ENCODE results near the gene CPT1B. TPM values are rescaled to one million over a fixed set of nuclear protein-coding genes. Genes with fewer than 3 reads are reported as not detected.

Gene CPT1B
- total RNA-seq, 6 donors from 2014 or later: 7.3 to 54.5 (median 19.4) TPM

- peaks cover 0 to 29% (median 9%) of the 10 kb centered on the region in 4 donors for H3K27me3 ChIP-seq
- H3K27ac ChIP-seq: peak overlapping the region; percentile 22 to 59 (median 40)
- 0% methylated on average over 4 of the region's 56 CpGs; no CpG with 5 or more reads in 1 of the 2 donors for WGBS, 2 donors
- ATAC-seq (ENCODE audit: low FRiP score in 2 of 2) (no peak), DNase-seq (peak in 1 of 2 donors; percentile 89)
- H3K36me3 ChIP-seq: no peaks in the 10 kb centered on the region
- TF ChIP-seq POLR2A (IDR thresholded peaks at IDR 0.05): no peak
- TF ChIP-seq CTCF (IDR thresholded peaks at IDR 0.05): peak in 2 of 6 experiments; percentile 6 to 12
- no peak for TF ChIP-seq EP300 (IDR thresholded peaks at IDR 0.05)
- TF ChIP-seq POLR2AphosphoS5 (IDR thresholded peaks at IDR 0.05): no peak
- H3K4me3 ChIP-seq: peak overlapping the region in 3 of 4 donors; percentile 27 to 45 (median 41)
- peaks cover 22 to 50% (median 35%) of the 10 kb centered on the region in 4 donors for H3K4me1 ChIP-seq
- H3K9me3 ChIP-seq: no peaks in the 10 kb centered on the region
Measured at GRCh38 chr22:50548040-50548920, 29.9 kb downstream of the CPT1B start.

GRCh38 chr22:50547263-50547985 is 30.8 kb downstream of the CPT1B start:
- Histone ChIP-seq H3K36me3 (no peaks in the 10 kb centered on the region), H3K4me3 (no peak overlapping the region), H3K27ac (no peak overlapping the region), H3K27me3 (peaks cover 0 to 29% (median 9%) of the 10 kb centered on the region in 4 donors), H3K4me1 (peaks cover 22 to 53% (median 35%) of the 10 kb centered on the region in 4 donors), H3K9me3 (no peaks in the 10 kb centered on the region)
- DNase-seq (peak in 1 of 2 donors; percentile 82), ATAC-seq (ENCODE audit: low FRiP score in 2 of 2) (no peak)
- TF ChIP-seq POLR2AphosphoS5 (IDR thresholded peaks at IDR 0.05) (no peak), POLR2A (IDR thresholded peaks at IDR 0.05) (no peak), EP300 (IDR thresholded peaks at IDR 0.05) (no peak), CTCF (IDR thresholded peaks at IDR 0.05) (no peak)
- WGBS, 2 donors: 32 to 41% methylated on average over 13 to 28 of the region's 35 CpGs

- H3K9me3 ChIP-seq: no peaks in the 10 kb centered on the region
- peaks cover 25 to 57% (median 40%) of the 10 kb centered on the region in 4 donors for H3K4me1 ChIP-seq
- H3K36me3 ChIP-seq: no peaks in the 10 kb centered on the region
- ATAC-seq (ENCODE audit: low FRiP score in 2 of 2) (no peak), DNase-seq (peak in 1 of 2 donors; percentile 85)
- H3K4me3 ChIP-seq: no peak overlapping the region
- H3K27ac ChIP-seq: no peak overlapping the region
- 76 to 80% methylated on average over 25 to 73 of the region's 78 CpGs for WGBS, 2 donors
- H3K27me3 ChIP-seq: peaks cover 0 to 29% (median 9%) of the 10 kb centered on the region in 4 donors
- no peak for TF ChIP-seq POLR2A (IDR thresholded peaks at IDR 0.05)
- no peak for TF ChIP-seq POLR2AphosphoS5 (IDR thresholded peaks at IDR 0.05)
- TF ChIP-seq EP300 (IDR thresholded peaks at IDR 0.05): no peak
- no peak for TF ChIP-seq CTCF (IDR thresholded peaks at IDR 0.05)
Measured at GRCh38 chr22:50546326-50547262, 31.6 kb downstream of the CPT1B start.

- WGBS, 2 donors: 68 to 79% methylated on average over 7 of the region's 10 CpGs
- H3K9me3 ChIP-seq: no peaks in the 10 kb centered on the region
- H3K27me3 ChIP-seq: peaks cover 0 to 29% (median 9%) of the 10 kb centered on the region in 4 donors
- H3K4me3 ChIP-seq: no peak within 1 kb of the TSS
- peak within 1 kb of the TSS; percentile 68 to 98 (median 94) for H3K27ac ChIP-seq
- peak in 1 of 2 donors; percentile 60 for DNase-seq
- no peaks in the 10 kb centered on the region for H3K36me3 ChIP-seq
- H3K4me1 ChIP-seq: peaks cover 29 to 62% (median 45%) of the 10 kb centered on the region in 4 donors
- no peak for ATAC-seq (ENCODE audit: low FRiP score in 2 of 2)
- TF ChIP-seq POLR2A (IDR thresholded peaks at IDR 0.05): no peak
- no peak for TF ChIP-seq POLR2AphosphoS5 (IDR thresholded peaks at IDR 0.05)
- no peak for TF ChIP-seq EP300 (IDR thresholded peaks at IDR 0.05)
- no peak for TF ChIP-seq CTCF (IDR thresholded peaks at IDR 0.05)
Measured at GRCh38 chr22:50545522-50546325, 32.5 kb downstream of the CPT1B start, which contains the start of gene KLHDC7B. KLHDC7B (plus strand) TSS chr22:50545899; CDS start chr22:50546244, 345 bp downstream.
